ENCODE data around the gene DCLK2. TPM values are rescaled to one million over a fixed set of nuclear protein-coding genes. Genes with fewer than 3 reads are reported as not detected.

Gene DCLK2
- polyA plus RNA-seq, 10 donors, result 5.2 to 10.2 (median 7.6) TPM

- DNase-seq, result peak; percentile 49 to 72 (median 52)
These were observed 181.8 kb downstream of the DCLK2 start for GRCh38 chr4:150259861-150260567.

- DNase-seq, result no peak
These were observed 183.3 kb downstream of the DCLK2 start for GRCh38 chr4:150261571-150261970.

GRCh38 chr4:150262611-150263010 lies 184.4 kb downstream of the DCLK2 start:
- no peak for DNase-seq

GRCh38 chr4:150264595-150265161 lies 186.4 kb downstream of the DCLK2 start:
- no peak for DNase-seq

- DNase-seq, result no peak
These were observed 187.6 kb downstream of the DCLK2 start for GRCh38 chr4:150265806-150266205.

GRCh38 chr4:150268444-150268843 lies 190.2 kb downstream of the DCLK2 start:
- no peak for DNase-seq

- DNase-seq, result no peak
These were observed 200.0 kb downstream of the DCLK2 start for GRCh38 chr4:150278206-150278605.

GRCh38 chr4:150280081-150280895 lies 202.0 kb downstream of the DCLK2 start:
- peak in 1 of 3 donors; percentile 82 for DNase-seq

- DNase-seq, result no peak
These were observed 202.7 kb downstream of the DCLK2 start for GRCh38 chr4:150280975-150281374.

- peak in 2 of 3 donors; percentile 19 to 92 for DNase-seq
These were observed 205.4 kb downstream of the DCLK2 start for GRCh38 chr4:150283689-150284088.

- no peak for DNase-seq
These were observed 208.4 kb downstream of the DCLK2 start for GRCh38 chr4:150286656-150287055.

- peak in 2 of 3 donors; percentile 29 to 43 for DNase-seq
These were observed 211.0 kb downstream of the DCLK2 start for GRCh38 chr4:150289198-150289597.

- DNase-seq, result peak in 2 of 3 donors; percentile 36 to 64
These were observed 211.6 kb downstream of the DCLK2 start for GRCh38 chr4:150289881-150290280.

- peak in 2 of 3 donors; percentile 42 to 58 for DNase-seq
These were observed 219.7 kb downstream of the DCLK2 start for GRCh38 chr4:150297861-150298474.

- no peak for DNase-seq
These were observed 221.6 kb downstream of the DCLK2 start for GRCh38 chr4:150299816-150300215.

GRCh38 chr4:150302553-150302952 lies 224.3 kb downstream of the DCLK2 start:
- peak in 1 of 3 donors; percentile 86 for DNase-seq

- peak in 1 of 3 donors; percentile 40 for DNase-seq
These were observed 227.8 kb downstream of the DCLK2 start for GRCh38 chr4:150305995-150306394.

GRCh38 chr4:150306719-150307118 lies 228.5 kb downstream of the DCLK2 start:
- no peak for DNase-seq
